AG04450 (cell line): ENCODE data around the gene HELLS. TPM values are rescaled to one million over a fixed set of nuclear protein-coding genes. Genes with fewer than 3 reads are reported as not detected.
"Not testable (repeated sequence)": the region's sequence is repeated elsewhere in the genome, so short reads cannot be mapped to it uniquely, and the experiment has no call there.

ENCODE experiments used
- CTCF ChIA-PET: fragments of 300-600, 350-600 bp; formaldehyde crosslinking; extraction: SDS; loops from one replicate; lab custom pipeline; 2022; ENCODE audit warnings: antibody characterized with exemption, inconsistent platforms; lab: Charles Lee
- POLR2A ChIA-PET: fragments of 350-600 bp; formaldehyde crosslinking; extraction: SDS; loops from one replicate; lab custom pipeline; 2021; ENCODE audit warnings: antibody characterized with exemption, inconsistent platforms; lab: Yijun Ruan, JAX
- DNase-seq: peaks from one replicate; pipeline ENCODE4 v3.0.0-alpha.2; 2011; ENCODE audit warnings: low read depth, low spot score
- H3K27ac ChIP-seq: one replicate; pipeline ENCODE4 v1.5.1; 2012; ENCODE audit warnings: low read depth, low read length, control low read depth
- H3K27me3 ChIP-seq: one replicate; pipeline ENCODE4 v1.6.0; 2012; ENCODE audit warnings: low read length; ENCODE audit not compliant: control insufficient read depth, insufficient read depth
- H3K4me3 ChIP-seq: 2 replicates; pipeline ENCODE4 v1.5.1; 2011; ENCODE audit warnings: mild to moderate bottlenecking, low read depth, low read length, control low read depth
- H3K9me3 ChIP-seq: 2 replicates; pipeline ENCODE4 v1.5.1; 2012; ENCODE audit warnings: low read length; ENCODE audit not compliant: control insufficient read depth, insufficient read depth
- polyA plus RNA-seq: library from polyadenylated mRNA; depleted of rRNA; stranded (reverse); fragments of >200 nt; gene quantifications from 2 replicates; pipeline ENCODE4 v1.2.3, GENCODE V29; 2011
- TF ChIP-seq, protein P1 (sequence below): IDR thresholded peaks from 2 replicates; pipeline ENCODE4 v1.5.1; 2011; ENCODE audit warnings: low read depth, low read length, control low read depth, inconsistent platforms

HELLS gene
- polyA plus RNA-seq, 1 experiment: 10.0 TPM

DNA sequence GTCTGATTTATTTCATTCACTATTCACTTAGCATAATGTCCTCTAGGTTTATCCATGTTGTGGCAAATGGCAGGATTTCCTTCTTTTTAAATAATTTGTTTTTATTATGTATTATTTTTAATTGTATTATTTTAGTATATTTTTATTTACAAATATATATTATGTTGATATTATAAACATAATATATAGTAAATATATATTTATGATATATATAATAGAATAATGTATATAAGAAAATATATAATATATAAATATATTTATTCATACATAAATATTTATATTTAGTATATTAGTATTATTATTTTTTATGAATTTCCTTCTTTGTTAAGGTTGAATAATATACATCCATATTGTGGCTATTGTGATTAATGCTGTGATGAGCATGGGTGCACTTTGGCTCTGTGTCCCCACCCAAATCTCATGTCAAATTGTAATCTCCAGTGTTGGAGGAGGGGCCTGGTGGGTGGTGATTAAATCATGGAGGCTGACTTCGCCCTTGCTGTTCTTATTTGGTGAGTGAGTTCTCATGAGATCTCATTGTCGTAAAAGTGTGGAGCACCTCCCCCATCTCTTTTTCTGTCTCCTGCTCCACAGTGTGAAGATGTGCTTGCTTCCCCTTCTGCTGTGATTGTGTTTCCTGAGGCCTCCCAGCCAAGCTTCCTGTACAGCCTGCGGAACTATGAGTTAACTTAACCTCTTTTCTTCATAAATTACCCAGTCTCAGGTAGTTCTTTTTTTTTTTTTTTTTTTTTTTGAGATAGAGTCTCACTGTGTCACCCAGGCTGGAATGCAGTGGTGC, 85.7 kb downstream of the HELLS start:
- Histone ChIP-seq H3K27ac (no peak overlapping the region), H3K27me3 (no peaks in the 10 kb centered on the region), H3K9me3 (no peaks in the 10 kb centered on the region), H3K4me3 (no peak overlapping the region)
- ChIA-PET CTCF (interaction anchor here (0.6 to 1.4 kb wide), 6 partner anchors 9 to 970 kb away, joined by 3 to 5 read pairs (median 4); no protein-coding TSS in a partner anchor), POLR2A (no interaction called here)
- DNase-seq: no peak
- TF ChIP-seq, protein P1, sequence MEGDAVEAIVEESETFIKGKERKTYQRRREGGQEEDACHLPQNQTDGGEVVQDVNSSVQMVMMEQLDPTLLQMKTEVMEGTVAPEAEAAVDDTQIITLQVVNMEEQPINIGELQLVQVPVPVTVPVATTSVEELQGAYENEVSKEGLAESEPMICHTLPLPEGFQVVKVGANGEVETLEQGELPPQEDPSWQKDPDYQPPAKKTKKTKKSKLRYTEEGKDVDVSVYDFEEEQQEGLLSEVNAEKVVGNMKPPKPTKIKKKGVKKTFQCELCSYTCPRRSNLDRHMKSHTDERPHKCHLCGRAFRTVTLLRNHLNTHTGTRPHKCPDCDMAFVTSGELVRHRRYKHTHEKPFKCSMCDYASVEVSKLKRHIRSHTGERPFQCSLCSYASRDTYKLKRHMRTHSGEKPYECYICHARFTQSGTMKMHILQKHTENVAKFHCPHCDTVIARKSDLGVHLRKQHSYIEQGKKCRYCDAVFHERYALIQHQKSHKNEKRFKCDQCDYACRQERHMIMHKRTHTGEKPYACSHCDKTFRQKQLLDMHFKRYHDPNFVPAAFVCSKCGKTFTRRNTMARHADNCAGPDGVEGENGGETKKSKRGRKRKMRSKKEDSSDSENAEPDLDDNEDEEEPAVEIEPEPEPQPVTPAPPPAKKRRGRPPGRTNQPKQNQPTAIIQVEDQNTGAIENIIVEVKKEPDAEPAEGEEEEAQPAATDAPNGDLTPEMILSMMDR: no peak

DNA sequence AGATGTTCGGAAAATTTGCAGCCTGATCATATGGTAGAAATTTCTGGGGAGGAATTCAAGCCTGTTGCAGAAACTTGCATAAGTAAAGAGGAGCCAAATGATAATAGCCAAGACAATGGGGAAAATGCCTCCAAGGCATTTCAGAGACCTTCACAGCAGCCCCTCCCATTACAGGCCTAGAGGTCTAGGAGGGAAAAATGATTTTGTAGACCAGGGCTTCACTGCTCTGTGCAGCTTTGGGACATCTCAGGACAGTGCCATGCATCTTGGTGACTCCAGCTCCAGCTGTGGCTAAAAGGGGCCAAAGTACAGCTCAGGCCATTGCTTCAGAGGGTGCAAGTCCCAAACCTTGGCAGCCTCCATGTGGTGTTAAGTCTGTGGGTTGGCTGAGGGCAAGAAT, 87.4 kb downstream of the HELLS start:
- POLR2A ChIA-PET: no interaction called here
- DNase-seq: no peak
- Histone ChIP-seq H3K9me3 (no peaks in the 10 kb centered on the region), H3K27ac (no peak overlapping the region), H3K4me3 (no peak overlapping the region), H3K27me3 (no peaks in the 10 kb centered on the region)
- TF ChIP-seq, protein P1: no peak
- CTCF ChIA-PET: no interaction called here

DNA sequence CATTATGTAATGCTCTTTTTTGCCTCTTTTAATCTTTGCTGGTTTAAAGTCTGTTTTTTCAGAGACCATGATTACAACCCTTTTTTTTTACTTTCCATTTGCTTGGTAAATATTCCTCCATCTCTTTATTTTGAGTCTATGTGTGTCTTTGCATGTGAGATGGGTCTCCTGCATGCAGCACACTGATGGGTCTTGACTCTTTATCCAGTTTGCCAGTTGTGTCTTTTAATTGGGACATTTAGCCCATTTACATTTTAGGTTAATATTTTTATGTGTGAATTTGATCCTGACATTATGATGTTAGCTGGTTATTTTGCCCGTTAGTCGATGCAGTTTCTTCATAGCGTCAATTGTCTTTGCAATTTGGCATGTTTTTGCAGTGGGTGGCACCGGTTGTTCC, 92.5 kb downstream of the HELLS start:
- H3K27me3 ChIP-seq, POLR2A ChIA-PET, H3K4me3 ChIP-seq, H3K9me3 ChIP-seq, CTCF ChIA-PET, DNase-seq, H3K27ac ChIP-seq: not testable (repeated sequence)

DNA sequence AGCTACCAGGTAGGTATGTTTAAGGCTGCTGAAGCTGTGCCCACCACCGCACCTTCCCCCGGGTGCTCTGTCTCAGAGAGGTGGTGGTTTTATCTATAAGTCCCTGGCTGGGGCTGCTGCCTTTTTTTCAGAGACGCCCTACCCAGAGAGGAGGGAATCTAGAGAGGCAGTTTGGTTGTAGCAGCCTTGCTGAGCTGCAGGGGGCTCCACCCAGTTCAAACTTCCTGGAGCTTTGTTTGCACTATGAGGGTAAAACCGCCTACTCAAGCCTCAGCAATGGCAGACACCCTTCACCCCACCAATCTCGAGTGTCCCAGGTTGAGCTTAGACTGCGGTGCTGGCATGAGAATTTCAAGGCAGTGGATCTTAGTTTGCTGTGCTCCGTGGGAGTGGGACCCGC, 94.3 kb downstream of the HELLS start:
- Histone ChIP-seq H3K27ac (no peak overlapping the region), H3K4me3 (no peak overlapping the region), H3K27me3 (no peaks in the 10 kb centered on the region), H3K9me3 (no peaks in the 10 kb centered on the region)
- no peak for DNase-seq
- TF ChIP-seq, protein P1: no peak
- ChIA-PET POLR2A (no interaction called here), CTCF (interaction anchor here (0.8 kb wide), 1 partner anchor 9 kb away, joined by 3 read pairs; no protein-coding TSS in a partner anchor)

DNA sequence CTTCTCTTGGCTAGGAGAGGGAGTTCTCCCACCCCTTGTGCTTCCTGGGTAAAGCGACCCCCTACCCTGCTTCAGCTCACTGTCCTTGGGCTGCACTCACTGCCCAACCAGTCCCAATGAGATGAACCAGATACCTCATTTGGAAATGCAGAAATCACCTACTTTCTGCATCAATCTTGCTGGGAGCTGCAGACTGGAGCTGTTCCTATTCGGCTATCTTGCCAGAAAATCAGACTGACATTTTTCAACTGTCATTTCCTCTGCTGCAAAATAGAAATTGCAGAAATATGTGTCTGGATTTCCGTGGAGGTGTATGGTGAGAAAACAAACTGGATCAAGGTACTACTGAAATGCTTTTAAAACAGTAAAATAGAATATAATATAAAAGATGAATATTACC, 95.0 kb downstream of the HELLS start:
- no peak for DNase-seq

More for the DNA sequence above, 95.0 kb downstream of the HELLS start:
- Histone ChIP-seq H3K27me3 (no peaks in the 10 kb centered on the region), H3K9me3 (no peaks in the 10 kb centered on the region), H3K27ac (no peak overlapping the region), H3K4me3 (no peak overlapping the region)
- TF ChIP-seq, protein P1: no peak
- ChIA-PET CTCF (interaction anchor here (0.8 kb wide), 1 partner anchor 10 kb away, joined by 3 read pairs; no protein-coding TSS in a partner anchor), POLR2A (no interaction called here)
